ENCODE data around the gene POLR2E. TPM values are rescaled to one million over a fixed set of nuclear protein-coding genes. Genes with fewer than 3 reads are reported as not detected.

The POLR2E gene
- total and polyA plus RNA-seq, 9 of the 15 experiments (the other 6 are each of a cell fraction or from before 2014, with no cell fraction given) = 3.4 to 413 (median 244) TPM

- TF ChIP-seq SMC3 (conservative IDR thresholded peaks at IDR 0.05; ENCODE audit: insufficient read depth, low read depth, low read length) (no peak), RBM17 (IDR thresholded peaks at IDR 0.05; ENCODE audit: borderline replicate concordance, low read depth, low read length) (no peak), MYC (IDR thresholded peaks at IDR 0.05; ENCODE audit: low read depth, low read length) (peak; percentile 54), MYC (CRISPR knock-in tag; IDR thresholded peaks at IDR 0.05; ENCODE audit: borderline replicate concordance, low read depth) (no peak), CREM (IDR thresholded peaks at IDR 0.05; ENCODE audit: low read depth) (peak; percentile 92), RCOR1 (IDR thresholded peaks at IDR 0.05; ENCODE audit: borderline replicate concordance in 1 of 2, low read depth in 2 of 2, low read length in 2 of 2) (no peak), IRF9 (tag; IDR thresholded peaks at IDR 0.05) (no peak), CBX1 (IDR thresholded peaks at IDR 0.05; ENCODE audit: low read depth) (no peak), MAFK (IDR thresholded peaks at IDR 0.05; ENCODE audit: low read length) (no peak), ZNF76 (CRISPR knock-in tag; IDR thresholded peaks at IDR 0.05; ENCODE audit: borderline replicate concordance) (no peak), AFF1 (IDR thresholded peaks at IDR 0.05; ENCODE audit: low read depth in 1 of 2, partially characterized antibody in 2 of 2) (peak in 1 of 2 experiments; percentile 82), ZNF707 (CRISPR knock-in tag; conservative IDR thresholded peaks at IDR 0.05) (no peak), STAG1 (CRISPR knock-in tag; IDR thresholded peaks at IDR 0.05; ENCODE audit: borderline replicate concordance) (0 out of 2 replicates have a peak, but pooled peaks have one; percentile 18), EP300 (IDR thresholded peaks at IDR 0.05; ENCODE audit: low read length) (peak; percentile 47; the same call in 1 of the 2 replicates), PHF8 (IDR thresholded peaks at IDR 0.05; ENCODE audit: borderline replicate concordance, low read length) (peak; percentile 68; the same call in 1 of the 2 replicates), ZNF431 (CRISPR knock-in tag; IDR thresholded peaks at IDR 0.05) (no peak), U2AF2 (optimal IDR thresholded peaks at IDR 0.05; ENCODE audit: low read depth, low read length) (no peak), HDAC1 (IDR thresholded peaks at IDR 0.05) (peak in 1 of 2 experiments; percentile 41; a peak in 1 of 4 replicates), NCOA4 (IDR thresholded peaks at IDR 0.05; ENCODE audit: partially characterized antibody) (no peak), FIP1L1 (IDR thresholded peaks at IDR 0.05; ENCODE audit: low read depth, low read length, poor library complexity, severe bottlenecking) (peak; percentile 66), ZNF639 (CRISPR knock-in tag; conservative IDR thresholded peaks at IDR 0.05 in 1 of 2, IDR thresholded peaks at IDR 0.05 in 1 of 2) (0 out of 4 replicates have a peak, but pooled peaks of 1 of the 2 experiments have one; percentile 49)
Observed at GRCh38 chr19:1094978-1095701, at the start of gene POLR2E (continued).

All from K562 (cell line).